GM12865 (cell line): ENCODE data around the gene LRRC34.

ENCODE experiments used
- DNase-seq: peaks from one replicate; pipeline ENCODE4 v3.0.0; 2010; ENCODE audit warnings: low read depth
- H3K4me3 ChIP-seq: 2 replicates; pipeline ENCODE4 v1.5.1; 2011; ENCODE audit warnings: mild to moderate bottlenecking, low read depth, low read length, control low read depth
- TF ChIP-seq, protein P1 (sequence below): IDR thresholded peaks from 2 replicates; pipeline ENCODE4 v1.5.1; 2011; ENCODE audit warnings: low read length, control low read depth, low read depth, inconsistent platforms; ENCODE audit not compliant: insufficient read depth; ENCODE audit errors: missing control alignments

Gene LRRC34

DNA sequence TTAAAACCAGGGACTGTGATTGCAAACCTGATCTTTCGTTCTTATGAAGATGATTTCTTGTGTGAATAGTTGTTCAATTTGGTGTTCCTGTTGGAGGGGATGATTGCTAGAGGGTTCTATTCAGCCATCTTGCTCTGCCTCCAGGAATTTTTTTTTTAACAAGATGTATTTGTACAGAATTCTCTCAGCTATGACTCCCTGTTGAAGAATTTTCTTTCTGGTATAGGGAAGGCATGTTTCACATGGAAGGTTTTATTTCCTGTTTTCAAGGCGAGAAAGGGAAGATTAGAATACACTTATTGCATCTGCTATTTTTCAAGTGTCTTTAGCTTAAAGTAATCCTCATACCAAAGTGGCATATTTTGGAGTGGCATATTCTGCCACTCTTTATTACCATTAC lies 5.6 kb upstream of the LRRC34 start:
- TF ChIP-seq, protein P1, sequence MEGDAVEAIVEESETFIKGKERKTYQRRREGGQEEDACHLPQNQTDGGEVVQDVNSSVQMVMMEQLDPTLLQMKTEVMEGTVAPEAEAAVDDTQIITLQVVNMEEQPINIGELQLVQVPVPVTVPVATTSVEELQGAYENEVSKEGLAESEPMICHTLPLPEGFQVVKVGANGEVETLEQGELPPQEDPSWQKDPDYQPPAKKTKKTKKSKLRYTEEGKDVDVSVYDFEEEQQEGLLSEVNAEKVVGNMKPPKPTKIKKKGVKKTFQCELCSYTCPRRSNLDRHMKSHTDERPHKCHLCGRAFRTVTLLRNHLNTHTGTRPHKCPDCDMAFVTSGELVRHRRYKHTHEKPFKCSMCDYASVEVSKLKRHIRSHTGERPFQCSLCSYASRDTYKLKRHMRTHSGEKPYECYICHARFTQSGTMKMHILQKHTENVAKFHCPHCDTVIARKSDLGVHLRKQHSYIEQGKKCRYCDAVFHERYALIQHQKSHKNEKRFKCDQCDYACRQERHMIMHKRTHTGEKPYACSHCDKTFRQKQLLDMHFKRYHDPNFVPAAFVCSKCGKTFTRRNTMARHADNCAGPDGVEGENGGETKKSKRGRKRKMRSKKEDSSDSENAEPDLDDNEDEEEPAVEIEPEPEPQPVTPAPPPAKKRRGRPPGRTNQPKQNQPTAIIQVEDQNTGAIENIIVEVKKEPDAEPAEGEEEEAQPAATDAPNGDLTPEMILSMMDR = no peak
- no peak for DNase-seq
- H3K4me3 ChIP-seq = no peak overlapping the region

DNA sequence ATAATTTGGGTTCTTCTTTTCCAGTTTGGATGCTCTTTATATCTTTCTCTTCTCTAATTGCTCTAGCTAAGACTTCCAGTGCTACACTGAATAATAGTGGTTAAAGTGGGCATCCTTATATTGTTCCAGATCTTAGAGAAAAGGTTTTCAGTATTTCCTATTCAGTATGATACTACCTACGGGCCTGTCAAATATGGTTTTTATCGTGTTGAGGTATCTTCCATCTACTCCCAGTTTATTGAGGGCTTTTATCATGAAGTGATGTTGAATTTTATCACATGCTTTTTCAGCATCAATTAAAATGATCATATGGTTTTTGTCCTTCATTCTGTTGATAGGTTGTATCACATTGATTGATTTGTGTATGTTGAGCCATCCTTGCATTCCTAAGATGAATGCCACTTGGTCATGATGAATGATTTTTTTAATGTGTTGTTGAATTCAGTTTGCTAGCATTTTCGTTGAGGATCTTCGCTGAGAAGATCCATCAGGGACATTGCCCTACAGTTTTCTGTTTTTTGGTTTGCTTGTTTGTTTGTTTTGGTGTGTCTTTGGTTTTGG lies 3.0 kb upstream of the LRRC34 start:
- H3K4me3 ChIP-seq = no peak overlapping the region
- no peak for DNase-seq
- TF ChIP-seq, protein P1 = no peak

DNA sequence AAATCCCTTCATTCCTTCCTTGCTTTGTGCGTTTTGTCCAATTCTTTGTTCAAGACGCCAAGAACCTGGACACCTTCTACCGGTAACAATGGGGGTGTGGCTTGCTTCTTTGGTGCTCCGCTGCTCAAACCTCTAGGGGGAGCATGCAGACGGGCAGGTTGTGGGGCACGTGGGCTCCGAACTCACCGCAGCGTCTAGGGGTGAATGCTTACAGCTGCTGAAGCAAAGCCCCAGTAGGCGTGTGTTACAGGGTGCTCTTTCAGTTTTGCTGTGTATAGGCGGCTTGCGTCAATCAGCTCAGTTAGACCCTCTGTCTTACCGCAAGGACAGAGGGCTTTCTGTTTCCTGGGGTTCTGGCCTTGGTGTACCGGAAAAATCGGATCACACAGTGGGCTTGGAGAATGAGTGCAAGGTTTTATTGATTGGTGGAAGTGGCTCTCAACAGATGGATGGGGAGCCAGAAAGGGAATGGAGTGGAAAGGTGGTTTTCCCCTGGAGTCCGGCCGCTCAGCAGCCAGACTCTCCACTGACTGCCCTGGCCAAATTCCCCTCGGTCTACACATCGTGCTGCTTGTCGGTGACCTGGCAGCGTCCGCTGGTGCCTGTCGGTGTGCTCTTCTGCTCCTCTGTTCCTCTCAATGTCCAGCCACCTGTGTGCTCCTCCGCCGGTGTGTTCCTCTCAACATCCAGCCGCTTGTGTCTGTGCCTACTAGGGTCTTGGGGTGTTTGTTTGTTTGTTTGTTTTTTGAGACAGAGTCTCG lies 1.2 kb upstream of the LRRC34 start:
- peak overlapping the region; percentile 72 for H3K4me3 ChIP-seq
- DNase-seq = peak; percentile 97
- TF ChIP-seq, protein P1 = peak; percentile 83

DNA sequence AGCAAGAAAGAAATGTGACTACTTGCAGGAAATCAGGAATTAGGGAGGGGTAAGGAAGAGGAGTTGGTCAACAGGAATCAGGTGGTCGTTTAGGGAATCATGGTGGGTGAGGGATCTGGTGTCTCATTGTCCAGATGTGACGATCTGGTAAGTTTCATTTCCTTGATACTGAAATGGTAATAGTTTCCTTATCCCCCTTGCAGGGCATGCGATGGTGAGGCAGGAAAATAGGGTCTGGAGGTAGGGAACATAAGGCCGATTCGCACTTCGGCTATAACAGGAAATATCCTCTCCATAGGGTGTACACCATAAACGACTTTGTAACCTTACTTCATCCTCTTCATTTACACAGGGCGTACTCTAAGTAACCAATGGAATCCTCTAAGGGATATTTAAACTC lies 574 bp upstream of the LRRC34 start:
- DNase-seq = no peak
- H3K4me3 ChIP-seq = peak overlapping the region; percentile 72
- TF ChIP-seq, protein P1 = no peak

DNA sequence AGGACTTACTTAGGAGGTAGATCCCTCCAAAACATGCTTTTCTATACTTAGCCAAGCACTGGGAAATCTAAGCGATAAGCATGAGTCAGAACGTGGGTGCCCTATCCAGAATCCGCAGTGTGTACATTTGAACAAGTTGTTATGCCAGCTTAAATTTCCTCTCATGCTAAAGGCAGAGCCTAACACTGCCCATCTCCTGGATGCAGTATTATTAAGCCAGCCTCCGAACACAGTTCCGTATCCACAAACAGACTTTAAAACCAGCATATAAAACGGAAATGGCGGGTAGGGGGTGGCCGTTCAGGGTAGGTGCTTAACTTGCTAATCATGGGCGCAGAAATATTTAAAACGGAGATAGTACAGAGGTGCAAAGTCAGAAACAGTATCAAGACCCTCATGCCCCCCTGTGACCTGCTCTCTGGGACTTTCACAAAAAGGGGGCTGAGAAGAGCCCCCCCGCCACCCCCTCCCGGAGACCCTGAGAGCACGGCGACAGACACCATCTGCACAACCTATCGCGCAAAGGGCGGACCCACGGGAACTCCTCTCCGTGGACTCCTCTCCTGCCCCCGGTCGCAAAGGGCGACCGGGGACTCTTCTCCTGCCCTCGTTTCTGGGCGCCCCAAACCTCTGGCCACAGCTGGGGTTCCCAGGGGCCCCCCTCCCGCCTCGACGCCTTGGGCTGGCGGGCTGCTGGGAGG lies 923 bp downstream of the LRRC34 start:
- TF ChIP-seq, protein P1 = no peak
- DNase-seq = no peak
- H3K4me3 ChIP-seq = peak overlapping the region; percentile 72

DNA sequence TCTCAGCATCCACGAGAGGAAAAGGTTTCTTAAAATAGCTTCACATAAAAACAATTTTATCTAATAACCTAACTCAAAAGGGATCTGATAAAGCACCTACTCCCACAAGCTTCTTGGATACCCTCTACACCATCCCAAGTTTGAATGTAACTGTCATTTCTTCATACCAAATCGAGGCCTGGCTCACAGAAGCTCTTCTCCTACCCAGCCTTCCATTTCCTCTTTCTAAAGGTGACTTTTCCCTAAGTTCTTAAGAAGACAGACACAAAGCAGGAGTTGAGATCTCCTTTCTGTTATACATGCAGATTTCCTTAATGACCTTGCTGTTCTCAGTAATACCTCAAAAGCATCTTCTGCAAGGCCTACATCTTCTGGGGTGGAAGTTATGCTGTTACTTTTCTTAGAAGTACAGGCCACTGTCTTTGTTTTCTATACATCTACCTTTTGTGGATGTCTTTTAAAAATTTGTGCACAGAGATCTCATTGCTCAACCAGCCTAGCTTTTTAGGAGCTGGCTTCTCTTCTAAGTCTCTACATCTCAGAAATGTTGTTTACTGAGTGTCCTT lies 3.4 kb downstream of the LRRC34 start:
- H3K4me3 ChIP-seq = no peak overlapping the region
- no peak for DNase-seq
- TF ChIP-seq, protein P1 = no peak
